ENCODE results near the gene BAG5. TPM values are rescaled to one million over a fixed set of nuclear protein-coding genes. Genes with fewer than 3 reads are reported as not detected.

Gene BAG5
- total RNA-seq, 1 donor from 2014 or later, result 27.2 TPM

DNA sequence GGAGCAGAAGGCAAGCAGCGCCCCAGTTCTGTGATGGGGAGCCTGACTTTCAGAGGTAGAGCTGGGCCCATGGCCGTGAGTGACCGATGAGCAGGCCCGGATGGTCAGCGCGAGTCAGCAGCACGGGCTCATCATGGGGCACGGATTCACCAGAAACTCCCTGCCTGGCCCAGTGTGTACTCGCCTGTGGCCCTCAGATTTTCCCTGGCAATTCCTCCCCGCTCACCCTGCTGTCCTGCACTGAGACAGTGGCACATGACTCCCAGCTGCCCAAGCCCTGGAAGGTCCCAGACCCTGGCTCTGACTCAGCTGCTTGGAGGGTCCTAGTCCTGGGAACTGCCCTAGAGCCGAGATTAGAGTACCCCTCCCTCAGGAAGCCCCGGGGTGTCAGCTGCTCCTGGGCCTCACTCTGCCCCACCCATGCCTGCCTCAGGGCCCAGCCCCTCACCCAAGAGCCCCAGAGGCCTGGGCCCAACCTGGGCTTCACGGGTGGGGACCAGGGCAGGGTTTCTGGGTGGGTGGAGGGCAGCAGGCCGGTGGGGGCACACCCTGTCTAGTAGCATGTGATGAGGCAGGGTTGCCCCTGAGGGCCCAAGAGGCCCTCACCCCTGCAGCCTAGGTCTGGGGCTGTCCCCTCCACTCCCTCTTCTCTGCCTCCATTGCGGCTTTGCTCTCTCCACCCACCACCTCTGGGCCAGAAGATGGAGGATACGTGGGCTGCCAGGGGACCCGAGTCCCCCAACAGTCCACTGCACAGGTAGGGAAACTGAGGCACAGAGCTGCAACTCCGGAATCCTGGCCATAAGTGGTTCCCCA, 25.1 kb downstream of the BAG5 start:
- DNase-seq (ENCODE audit: low read depth), result no peak
- no peak for TF ChIP-seq CTCF (conservative IDR thresholded peaks at IDR 0.05; ENCODE audit: low read depth, low read length)
- no peak overlapping the region for H3K4me3 ChIP-seq (ENCODE audit: low read depth, low read length)

DNA sequence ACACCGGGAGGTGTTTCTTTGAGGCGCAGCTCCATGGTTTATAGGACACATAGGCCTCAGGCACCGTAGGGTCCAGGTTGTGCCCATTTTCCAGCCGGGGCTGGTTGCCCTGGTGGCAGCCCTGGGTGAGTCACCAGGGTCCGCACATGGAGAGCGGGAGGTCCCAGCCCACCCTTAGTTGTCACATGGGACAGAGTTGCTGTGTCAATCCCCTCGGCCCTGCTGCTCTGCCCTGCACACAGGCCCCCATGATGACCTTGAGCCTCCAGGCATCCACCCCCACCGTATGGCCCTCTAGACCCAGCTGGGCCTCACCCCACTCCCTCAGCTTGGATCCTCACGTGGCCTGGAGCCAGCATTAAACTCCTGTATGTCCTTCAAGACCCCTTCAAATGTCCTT, 25.8 kb downstream of the BAG5 start:
- DNase-seq (ENCODE audit: low read depth), result no peak
- H3K4me3 ChIP-seq (ENCODE audit: low read depth, low read length), result no peak overlapping the region
- TF ChIP-seq CTCF (conservative IDR thresholded peaks at IDR 0.05; ENCODE audit: low read depth, low read length), result no peak

GRCh38 chr14:103535891-103536565, 26.4 kb downstream of the BAG5 start:
- H3K4me3 ChIP-seq (ENCODE audit: low read depth, low read length), result no peak overlapping the region
- no peak for TF ChIP-seq CTCF (conservative IDR thresholded peaks at IDR 0.05; ENCODE audit: low read depth, low read length)
- no peak for DNase-seq (ENCODE audit: low read depth)

DNA sequence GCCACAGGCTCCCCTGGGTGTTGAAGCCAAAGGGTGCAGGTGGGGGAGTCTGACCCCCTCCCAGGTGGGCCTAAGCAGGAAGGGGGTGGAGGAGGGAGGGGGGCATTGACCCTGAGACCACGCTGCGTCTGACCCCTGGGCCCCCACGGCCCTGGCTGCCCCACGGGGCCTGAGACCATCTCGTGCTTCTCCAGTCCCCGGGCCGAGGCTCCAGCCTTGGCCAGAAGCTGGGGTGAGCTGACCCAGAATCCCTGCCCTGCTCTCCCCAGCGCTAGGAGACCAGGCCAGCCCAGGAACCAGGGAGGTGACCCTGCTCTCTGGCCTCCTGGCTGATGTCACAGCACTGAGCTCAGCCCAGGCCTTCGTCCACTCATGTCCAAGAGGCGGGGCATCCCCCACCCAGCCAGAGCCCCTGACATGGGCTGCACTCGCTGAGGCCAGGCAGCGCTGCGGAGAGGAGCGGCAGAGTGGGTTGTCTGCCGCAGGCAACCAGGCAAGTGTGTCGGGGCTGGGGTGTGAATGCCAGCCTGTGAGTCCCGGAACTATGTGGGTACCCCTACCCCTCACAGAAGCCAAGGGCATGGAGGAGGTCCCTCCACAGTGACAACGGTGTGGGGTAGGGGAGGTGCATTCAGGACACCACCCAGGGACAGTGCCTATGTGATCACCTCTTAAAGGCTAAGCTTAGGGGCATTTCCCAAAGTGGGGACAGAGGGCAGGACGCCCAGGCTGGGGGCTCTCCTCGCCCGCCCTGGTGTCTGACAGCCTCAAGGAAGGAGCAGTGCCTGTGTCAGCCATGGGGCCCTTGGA, 27.2 kb downstream of the BAG5 start:
- no peak for DNase-seq (ENCODE audit: low read depth)
- no peak for TF ChIP-seq CTCF (conservative IDR thresholded peaks at IDR 0.05; ENCODE audit: low read depth, low read length)
- no peak overlapping the region for H3K4me3 ChIP-seq (ENCODE audit: low read depth, low read length)

DNA sequence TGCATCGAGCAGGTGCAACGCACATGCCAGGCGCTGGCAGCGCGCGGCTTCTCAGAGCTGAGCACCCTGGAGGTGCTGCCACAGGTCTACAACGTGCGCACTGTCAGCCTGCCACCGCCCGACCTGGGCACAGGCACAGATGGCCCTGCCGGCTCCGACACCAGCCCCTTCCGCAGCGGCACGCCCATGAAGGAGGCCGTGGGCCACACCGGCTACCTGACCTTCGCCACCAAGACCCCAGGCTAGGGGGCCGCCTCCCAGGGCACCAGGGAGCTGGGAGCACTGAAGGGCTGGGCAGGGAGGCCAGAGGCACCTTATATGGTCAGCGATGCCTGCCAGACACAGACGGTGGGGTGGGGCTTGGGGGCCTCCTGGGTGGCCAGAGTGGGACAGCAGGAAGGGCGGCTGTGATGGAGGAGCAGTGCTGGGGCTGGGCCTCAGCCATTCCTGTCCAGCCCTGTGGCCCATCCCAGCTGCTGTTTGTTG, 27.8 kb downstream of the BAG5 start:
- DNase-seq (ENCODE audit: low read depth), result no peak
- H3K4me3 ChIP-seq (ENCODE audit: low read depth, low read length), result no peak overlapping the region
- no peak for TF ChIP-seq CTCF (conservative IDR thresholded peaks at IDR 0.05; ENCODE audit: low read depth, low read length)

GRCh38 chr14:103533999-103534575, 28.4 kb downstream of the BAG5 start:
- H3K4me3 ChIP-seq (ENCODE audit: low read depth, low read length), result no peak overlapping the region
- no peak for TF ChIP-seq CTCF (conservative IDR thresholded peaks at IDR 0.05; ENCODE audit: low read depth, low read length)
- DNase-seq (ENCODE audit: low read depth), result no peak
